ENCODE measurements around the gene DNAJB1. TPM values are rescaled to one million over a fixed set of nuclear protein-coding genes. Genes with fewer than 3 reads are reported as not detected.
A peak's percentile ranks its signal among the peaks of the same experiment; 100 is the strongest.

Gene DNAJB1
- total RNA-seq, 1 experiment from 2014 or later, result 77.7 TPM

- H4K8ac ChIP-seq (replicated peaks; ENCODE audit: insufficient read length, low read depth, low read length), result no peak overlapping the region
- no peaks in the 10 kb centered on the region for H3K79me1 ChIP-seq (ENCODE audit: insufficient read depth, low read depth, low read length, poor library complexity, severe bottlenecking)
- no CpG with 5 or more reads among the region's 11 CpGs for WGBS (ENCODE audit: extremely low coverage, insufficient read length, low lambda C conversion rate)
- no peak for TF ChIP-seq CTCF (conservative IDR thresholded peaks at IDR 0.05)
- Mint-ChIP-seq H3K4me1 (peaks cover 22 to 37% of the 10 kb centered on the region in 2 experiments), H3K4me3 (no peak overlapping the region; a peak in 1 of 5 replicates), H3K27ac (0 out of 7 replicates have a peak overlapping the region, but pooled peaks have one; percentile 31 to 67 (median 39)), H3K9me3 (no peaks in the 10 kb centered on the region), H3K36me3 (ENCODE audit: insufficient read depth in 1 of 3, low read depth in 3 of 3) (peaks cover 11 to 27% (median 13%) of the 10 kb centered on the region in 3 experiments; a peak in 6 of 7 replicates), H3K27me3 (ENCODE audit: low read depth) (0 out of 2 replicates have a peak, but pooled peaks cover 2% of the 10 kb centered on the region)
- no peak overlapping the region for H4K91ac ChIP-seq (ENCODE audit: insufficient read length, low read depth, low read length)
- H2AK5ac ChIP-seq (ENCODE audit: insufficient read length, low read length), result no peak overlapping the region
- H2BK12ac ChIP-seq (ENCODE audit: insufficient read length, low read depth, low read length), result no peak overlapping the region
- H3K23ac ChIP-seq (ENCODE audit: insufficient read length, low read depth, low read length), result no peak overlapping the region
- no peak overlapping the region for H3K27ac ChIP-seq (ENCODE audit: insufficient read length, low read depth, low read length)
- H4K20me1 ChIP-seq (ENCODE audit: control insufficient read depth, insufficient read depth, insufficient read length), result no peaks in the 10 kb centered on the region
- no peak overlapping the region for H3K18ac ChIP-seq (ENCODE audit: insufficient read length, low read depth, low read length)
- H3K4me2 ChIP-seq (ENCODE audit: insufficient read depth, insufficient read length, low read length), result no peak overlapping the region
- H3K4me1 ChIP-seq (ENCODE audit: insufficient read depth, low read length), result no peaks in the 10 kb centered on the region; the same call in 1 of the 2 replicates
- no peaks in the 10 kb centered on the region for H3K9me3 ChIP-seq (ENCODE audit: control insufficient read depth, low read depth, low read length)
- peaks cover 9% of the 10 kb centered on the region; the same call in 1 of the 2 replicates for H3K79me2 ChIP-seq (ENCODE audit: insufficient read depth, low read length)
- no peak overlapping the region for H2BK20ac ChIP-seq (ENCODE audit: low read depth, low read length, poor library complexity, severe bottlenecking)
- no peak overlapping the region for H3K9ac ChIP-seq (ENCODE audit: extremely low read depth, insufficient read length, low read length)
- H3K14ac ChIP-seq (ENCODE audit: insufficient read depth, low read length), result no peak overlapping the region
- no peak overlapping the region for H2BK15ac ChIP-seq (ENCODE audit: low read depth, low read length)
- no peak overlapping the region for H2AFZ ChIP-seq (ENCODE audit: low read length)
- no peak for DNase-seq
- H3K56ac ChIP-seq (ENCODE audit: insufficient read length, low read depth, low read length), result no peak overlapping the region
- no peak overlapping the region for H3K4ac ChIP-seq (ENCODE audit: low read depth, low read length)
- no peak overlapping the region for H4K5ac ChIP-seq (ENCODE audit: insufficient read length, low read depth, low read length)
- no peak overlapping the region for H2BK5ac ChIP-seq (ENCODE audit: insufficient read length, low read length)
- H2BK120ac ChIP-seq (ENCODE audit: low read depth, low read length, poor library complexity, severe bottlenecking), result no peak overlapping the region
- no peaks in the 10 kb centered on the region for H3K27me3 ChIP-seq (ENCODE audit: insufficient read depth, low read length)
- no peak overlapping the region for H3T11ph ChIP-seq (ENCODE audit: low read length)
- H3K23me2 ChIP-seq (ENCODE audit: insufficient read length, low read depth, low read length, poor library complexity, severe bottlenecking), result peaks cover 8% of the 10 kb centered on the region
These were observed 48.9 kb upstream of the DNAJB1 start for GRCh38 chr19:14567079-14567478.

Data from H9 (cell line).